Measurements from ENCODE around the gene GCNT4. TPM values are rescaled to one million over a fixed set of nuclear protein-coding genes. Genes with fewer than 3 reads are reported as not detected.

Gene GCNT4
- total and polyA plus RNA-seq, 7 donors: 0.69 to 3.2 (median 1.8) TPM

DNA sequence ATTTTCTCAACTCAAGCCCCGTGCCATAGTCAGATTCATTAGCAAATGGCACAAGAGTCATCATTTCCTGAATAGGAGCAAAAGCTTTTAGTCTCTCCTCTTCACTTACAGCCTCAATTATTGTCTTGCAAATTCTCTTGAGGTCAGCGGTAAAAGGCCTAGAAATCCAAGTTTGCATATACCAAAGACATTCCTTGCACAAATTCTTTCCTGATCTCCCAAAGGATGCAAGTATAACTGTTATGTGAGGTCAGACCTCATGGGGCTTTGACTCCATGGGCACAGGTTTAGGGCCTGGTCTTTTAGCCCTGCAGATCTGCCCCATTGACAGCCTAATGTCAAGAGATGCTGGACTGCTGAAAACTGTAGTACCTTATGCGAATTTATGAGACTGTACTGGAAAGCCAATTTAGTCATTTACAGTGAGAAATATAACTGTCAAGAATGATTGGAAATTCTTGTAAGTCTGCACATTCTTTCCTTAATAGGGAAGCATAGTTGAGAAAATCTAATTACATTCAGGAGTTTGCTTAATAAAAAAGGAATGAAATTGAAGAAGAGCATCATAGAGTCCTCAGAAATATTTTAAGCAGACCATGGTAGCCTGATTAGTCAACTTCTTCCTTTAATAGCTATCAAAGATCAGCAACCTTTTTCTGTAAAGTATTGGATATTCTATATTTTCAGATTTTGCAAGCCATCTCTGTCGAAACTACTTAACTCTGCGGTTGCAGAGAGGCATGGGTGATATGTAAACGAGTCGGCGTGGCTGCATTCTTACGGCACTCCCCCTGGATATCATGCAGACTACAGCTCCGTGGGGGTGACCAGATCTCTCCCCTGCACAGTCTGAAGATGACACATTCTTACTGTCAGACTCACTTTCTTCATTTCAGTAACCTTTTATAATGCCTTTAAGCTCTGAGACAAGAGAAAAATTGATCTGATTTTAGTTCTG, 45.2 kb downstream of the GCNT4 start:
- TF ChIP-seq POLR2A (IDR thresholded peaks at IDR 0.05): no peak
- no peak for TF ChIP-seq EP300 (IDR thresholded peaks at IDR 0.05)
- no peak for DNase-seq
- H3K4me1 ChIP-seq: no peaks in the 10 kb centered on the region
- intact Hi-C loops (cut with DNase I): no loop called here
- no peak overlapping the region for H3K27ac ChIP-seq
- H3K9me3 ChIP-seq: peaks cover 0 to 12% (median 1%) of the 10 kb centered on the region in 4 donors
- no peaks in the 10 kb centered on the region for H3K36me3 ChIP-seq
- no peaks in the 10 kb centered on the region for H3K27me3 ChIP-seq
- H3K4me3 ChIP-seq: no peak overlapping the region
- 84 to 87% methylated on average over 10 of the region's 10 CpGs for WGBS, 2 donors

DNA sequence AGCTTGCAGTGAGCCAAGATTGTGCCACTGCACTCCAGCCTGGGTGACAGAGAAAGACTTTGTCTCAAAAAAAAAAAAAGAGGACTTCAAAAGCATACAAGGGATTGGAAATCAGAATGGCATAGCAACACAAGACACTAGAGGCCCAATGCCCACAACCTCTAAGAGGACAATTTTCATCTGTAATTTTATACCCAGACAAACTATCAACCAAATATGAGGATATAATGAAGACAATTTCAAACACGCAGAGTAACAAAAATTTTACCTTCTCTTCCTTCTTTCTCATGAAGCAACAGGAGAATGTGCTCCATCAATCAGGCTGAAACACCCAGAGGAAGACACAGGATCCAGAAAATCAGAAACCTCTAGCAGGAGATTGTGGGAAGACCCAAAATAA, 46.8 kb downstream of the GCNT4 start:
- H3K36me3 ChIP-seq: no peaks in the 10 kb centered on the region
- 36 to 47% methylated on average over 1 of the region's 1 CpG for WGBS, 2 donors
- H3K27ac ChIP-seq: no peak overlapping the region
- peaks cover 0 to 12% (median 1%) of the 10 kb centered on the region in 4 donors for H3K9me3 ChIP-seq
- no peak overlapping the region for H3K4me3 ChIP-seq
- H3K4me1 ChIP-seq: no peaks in the 10 kb centered on the region
- no peaks in the 10 kb centered on the region for H3K27me3 ChIP-seq
- DNase-seq: no peak
- no peak for TF ChIP-seq POLR2AphosphoS5 (IDR thresholded peaks at IDR 0.05)
- TF ChIP-seq EP300 (IDR thresholded peaks at IDR 0.05): no peak
- no peak for TF ChIP-seq POLR2A (IDR thresholded peaks at IDR 0.05)
- TF ChIP-seq, protein P1, sequence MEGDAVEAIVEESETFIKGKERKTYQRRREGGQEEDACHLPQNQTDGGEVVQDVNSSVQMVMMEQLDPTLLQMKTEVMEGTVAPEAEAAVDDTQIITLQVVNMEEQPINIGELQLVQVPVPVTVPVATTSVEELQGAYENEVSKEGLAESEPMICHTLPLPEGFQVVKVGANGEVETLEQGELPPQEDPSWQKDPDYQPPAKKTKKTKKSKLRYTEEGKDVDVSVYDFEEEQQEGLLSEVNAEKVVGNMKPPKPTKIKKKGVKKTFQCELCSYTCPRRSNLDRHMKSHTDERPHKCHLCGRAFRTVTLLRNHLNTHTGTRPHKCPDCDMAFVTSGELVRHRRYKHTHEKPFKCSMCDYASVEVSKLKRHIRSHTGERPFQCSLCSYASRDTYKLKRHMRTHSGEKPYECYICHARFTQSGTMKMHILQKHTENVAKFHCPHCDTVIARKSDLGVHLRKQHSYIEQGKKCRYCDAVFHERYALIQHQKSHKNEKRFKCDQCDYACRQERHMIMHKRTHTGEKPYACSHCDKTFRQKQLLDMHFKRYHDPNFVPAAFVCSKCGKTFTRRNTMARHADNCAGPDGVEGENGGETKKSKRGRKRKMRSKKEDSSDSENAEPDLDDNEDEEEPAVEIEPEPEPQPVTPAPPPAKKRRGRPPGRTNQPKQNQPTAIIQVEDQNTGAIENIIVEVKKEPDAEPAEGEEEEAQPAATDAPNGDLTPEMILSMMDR (IDR thresholded peaks at IDR 0.05): no peak
- intact Hi-C loops (cut with DNase I): no loop called here

Small RNA genes within 50 kb of the gene (small RNA-seq; reads per million reads assigned to genes)
- 0 reads per million in 3 donors for gene AC093259.1

Other genes starting within 250 kb of the GCNT4 start
- gene FAM169A, start 186.2 kb downstream of the GCNT4 start, total RNA-seq: 1 to 10 TPM in 3 of 4 donors, under 1 TPM in 1; 0.95 to 3.3 (median 1.5) TPM
- 1 to 10 TPM; 1.4 to 2.5 (median 1.8) TPM for gene FAM169A, start 186.2 kb downstream of the GCNT4 start, polyA plus RNA-seq
- under 1 TPM in 3 of 4 donors, not detected in 1; under 0.01 to 0.33 (median 0.28) TPM for gene ANKRD31, start 184.3 kb upstream of the GCNT4 start, total RNA-seq
- under 1 TPM in 1 of 3 donors, not detected in 2; 0.03 TPM for gene ANKRD31, start 184.3 kb upstream of the GCNT4 start, polyA plus RNA-seq

All from sigmoid colon (tissue), 7 donors.